ENCODE data around the gene AMER3.

Gene AMER3

DNA sequence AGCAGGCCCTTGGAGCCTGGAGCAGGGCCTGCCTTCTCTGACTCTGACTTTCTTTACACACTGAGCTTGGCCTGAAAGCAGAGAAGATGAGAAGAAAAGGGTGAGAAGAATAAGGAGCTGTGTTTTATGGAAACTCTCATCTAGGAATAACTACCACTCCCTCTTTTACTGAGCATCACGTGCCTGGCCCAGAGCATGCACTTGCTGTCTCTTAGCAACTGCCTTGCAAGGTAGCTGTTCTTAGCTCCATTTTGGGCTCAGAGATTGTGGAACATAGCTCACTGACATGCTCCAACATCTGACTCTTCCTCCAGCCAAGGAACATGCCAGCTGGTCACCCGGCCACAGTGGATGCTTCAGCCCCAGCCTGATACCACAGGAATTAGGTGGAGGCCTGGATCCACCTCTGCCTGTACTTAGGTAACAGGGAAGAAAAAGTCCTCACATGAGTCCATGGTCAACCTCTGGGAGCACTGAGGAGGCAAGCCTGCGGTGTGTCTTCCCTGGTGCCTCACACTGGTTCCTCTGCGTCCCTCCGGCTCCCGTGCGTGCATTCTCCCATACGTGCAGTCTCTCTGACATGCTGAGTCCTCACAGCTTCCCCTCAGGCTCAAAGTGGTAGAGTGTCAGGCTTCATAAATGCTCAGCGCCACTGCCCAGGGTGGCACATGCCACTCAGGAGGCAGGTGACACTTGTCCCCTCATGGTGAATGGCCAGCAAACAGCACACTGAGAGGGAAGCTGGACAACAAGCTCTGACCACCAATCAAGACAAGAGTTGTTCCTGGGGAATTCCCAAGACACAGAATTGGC, 35.7 kb downstream of the AMER3 start:
- H3K4me3 ChIP-seq (ENCODE audit: insufficient read length, low read depth) = no peak overlapping the region
- no peak overlapping the region for H3K9ac ChIP-seq (ENCODE audit: insufficient read length, low read depth)
- H3K36me3 ChIP-seq (ENCODE audit: insufficient read depth, insufficient read length, low read length) = no peaks in the 10 kb centered on the region
- no peaks in the 10 kb centered on the region for H3K9me3 ChIP-seq (ENCODE audit: insufficient read depth, low read length)
- TF ChIP-seq SUZ12 (IDR thresholded peaks at IDR 0.05; ENCODE audit: extremely low read depth, insufficient read depth, insufficient read length) = no peak
- no peak for TF ChIP-seq YY1 (IDR thresholded peaks at IDR 0.05; ENCODE audit: insufficient read depth, insufficient read length)
- no peak for TF ChIP-seq ZNF274 (IDR thresholded peaks at IDR 0.05; ENCODE audit: low read depth, low read length)
- DNase-seq (ENCODE audit: low read depth, low spot score) = no peak
- H3K27me3 ChIP-seq (ENCODE audit: insufficient read depth, insufficient read length) = no peaks in the 10 kb centered on the region
- peaks cover 6% of the 10 kb centered on the region for H3K4me1 ChIP-seq (ENCODE audit: insufficient read depth, insufficient read length)

DNA sequence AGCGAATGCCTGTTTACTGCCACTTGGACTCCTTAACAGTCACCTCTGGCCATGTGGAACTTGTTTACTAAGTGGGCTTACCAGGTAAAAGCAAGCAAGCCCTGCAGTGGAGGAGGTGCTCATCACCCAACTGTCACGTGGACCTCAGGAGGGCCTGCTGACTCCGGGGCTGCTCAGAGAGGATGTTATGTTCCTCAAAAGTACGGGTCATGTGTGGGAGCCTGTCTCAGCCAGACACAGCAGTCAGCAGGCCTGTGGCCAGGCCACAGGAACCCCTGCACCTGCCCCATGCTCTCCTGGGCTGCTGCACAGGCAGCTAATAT, 36.2 kb downstream of the AMER3 start:
- H3K9me3 ChIP-seq (ENCODE audit: insufficient read depth, low read length) = no peaks in the 10 kb centered on the region
- H3K4me3 ChIP-seq (ENCODE audit: insufficient read length, low read depth) = no peak overlapping the region
- DNase-seq (ENCODE audit: low read depth, low spot score) = no peak
- peaks cover 6% of the 10 kb centered on the region for H3K4me1 ChIP-seq (ENCODE audit: insufficient read depth, insufficient read length)
- TF ChIP-seq YY1 (IDR thresholded peaks at IDR 0.05; ENCODE audit: insufficient read depth, insufficient read length) (no peak), ZNF274 (IDR thresholded peaks at IDR 0.05; ENCODE audit: low read depth, low read length) (no peak)
- H3K27me3 ChIP-seq (ENCODE audit: insufficient read depth, insufficient read length) = no peaks in the 10 kb centered on the region
- no peak overlapping the region for H3K9ac ChIP-seq (ENCODE audit: insufficient read length, low read depth)
- H3K36me3 ChIP-seq (ENCODE audit: insufficient read depth, insufficient read length, low read length) = no peaks in the 10 kb centered on the region

DNA sequence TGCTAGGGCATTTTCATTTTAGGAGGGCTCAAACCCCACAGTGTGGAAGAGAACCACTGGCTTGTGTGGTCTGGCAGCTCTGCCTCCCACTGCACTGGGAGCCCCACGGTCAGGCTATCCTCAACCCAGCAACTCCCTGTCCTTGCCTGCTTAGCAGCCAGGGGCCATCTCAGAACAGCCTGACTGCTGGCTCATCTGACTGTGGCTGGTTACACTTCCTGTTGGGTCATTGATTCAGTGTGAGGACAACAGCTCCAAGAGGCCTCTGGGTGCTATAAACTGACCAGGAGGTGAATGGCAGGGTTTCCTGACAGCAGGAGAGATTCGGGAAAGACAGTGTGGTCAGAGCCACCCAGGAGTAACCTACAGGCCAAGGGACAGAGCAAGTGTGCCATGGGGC, 40.1 kb downstream of the AMER3 start:
- no peak for DNase-seq (ENCODE audit: low read depth, low spot score)
- Histone ChIP-seq H3K9me3 (ENCODE audit: insufficient read depth, low read length) (no peaks in the 10 kb centered on the region), H3K36me3 (ENCODE audit: insufficient read depth, insufficient read length, low read length) (no peaks in the 10 kb centered on the region), H3K4me3 (ENCODE audit: insufficient read length, low read depth) (no peak overlapping the region), H3K27me3 (ENCODE audit: insufficient read depth, insufficient read length) (peaks cover 22% of the 10 kb centered on the region), H3K4me1 (ENCODE audit: insufficient read depth, insufficient read length) (peaks cover 15% of the 10 kb centered on the region), H3K9ac (ENCODE audit: insufficient read length, low read depth) (no peak overlapping the region)
- TF ChIP-seq ZNF274 (IDR thresholded peaks at IDR 0.05; ENCODE audit: low read depth, low read length) (no peak), YY1 (IDR thresholded peaks at IDR 0.05; ENCODE audit: insufficient read depth, insufficient read length) (no peak)

DNA sequence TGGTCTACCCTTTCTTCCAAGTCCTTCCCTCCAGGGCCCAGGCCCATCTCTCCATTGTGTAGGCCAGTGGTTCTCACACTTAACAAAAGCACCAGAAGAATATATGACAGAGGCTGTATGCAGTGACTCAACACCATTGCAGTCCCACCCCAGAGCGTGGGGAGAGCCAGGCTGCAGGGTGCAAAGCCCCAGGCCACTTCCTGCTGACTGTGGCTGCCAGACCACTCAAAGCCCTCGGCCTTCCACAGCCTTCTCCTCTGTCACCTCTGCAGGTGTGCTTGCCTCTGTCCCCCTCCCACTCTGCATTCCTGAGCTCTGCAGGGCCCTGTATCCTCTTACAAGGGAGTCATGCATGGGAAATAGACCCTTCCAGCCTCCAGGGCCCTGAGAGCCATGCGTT, 41.0 kb downstream of the AMER3 start:
- no peak overlapping the region for H3K4me3 ChIP-seq (ENCODE audit: insufficient read length, low read depth)
- H3K4me1 ChIP-seq (ENCODE audit: insufficient read depth, insufficient read length) = peaks cover 15% of the 10 kb centered on the region
- H3K9me3 ChIP-seq (ENCODE audit: insufficient read depth, low read length) = no peaks in the 10 kb centered on the region
- peaks cover 23% of the 10 kb centered on the region for H3K27me3 ChIP-seq (ENCODE audit: insufficient read depth, insufficient read length)
- H3K9ac ChIP-seq (ENCODE audit: insufficient read length, low read depth) = no peak overlapping the region
- no peaks in the 10 kb centered on the region for H3K36me3 ChIP-seq (ENCODE audit: insufficient read depth, insufficient read length, low read length)
- no peak for TF ChIP-seq ZNF274 (IDR thresholded peaks at IDR 0.05; ENCODE audit: low read depth, low read length)
- TF ChIP-seq SUZ12 (IDR thresholded peaks at IDR 0.05; ENCODE audit: extremely low read depth, insufficient read depth, insufficient read length) = no peak
- TF ChIP-seq YY1 (IDR thresholded peaks at IDR 0.05; ENCODE audit: insufficient read depth, insufficient read length) = no peak
- no peak for DNase-seq (ENCODE audit: low read depth, low spot score)

DNA sequence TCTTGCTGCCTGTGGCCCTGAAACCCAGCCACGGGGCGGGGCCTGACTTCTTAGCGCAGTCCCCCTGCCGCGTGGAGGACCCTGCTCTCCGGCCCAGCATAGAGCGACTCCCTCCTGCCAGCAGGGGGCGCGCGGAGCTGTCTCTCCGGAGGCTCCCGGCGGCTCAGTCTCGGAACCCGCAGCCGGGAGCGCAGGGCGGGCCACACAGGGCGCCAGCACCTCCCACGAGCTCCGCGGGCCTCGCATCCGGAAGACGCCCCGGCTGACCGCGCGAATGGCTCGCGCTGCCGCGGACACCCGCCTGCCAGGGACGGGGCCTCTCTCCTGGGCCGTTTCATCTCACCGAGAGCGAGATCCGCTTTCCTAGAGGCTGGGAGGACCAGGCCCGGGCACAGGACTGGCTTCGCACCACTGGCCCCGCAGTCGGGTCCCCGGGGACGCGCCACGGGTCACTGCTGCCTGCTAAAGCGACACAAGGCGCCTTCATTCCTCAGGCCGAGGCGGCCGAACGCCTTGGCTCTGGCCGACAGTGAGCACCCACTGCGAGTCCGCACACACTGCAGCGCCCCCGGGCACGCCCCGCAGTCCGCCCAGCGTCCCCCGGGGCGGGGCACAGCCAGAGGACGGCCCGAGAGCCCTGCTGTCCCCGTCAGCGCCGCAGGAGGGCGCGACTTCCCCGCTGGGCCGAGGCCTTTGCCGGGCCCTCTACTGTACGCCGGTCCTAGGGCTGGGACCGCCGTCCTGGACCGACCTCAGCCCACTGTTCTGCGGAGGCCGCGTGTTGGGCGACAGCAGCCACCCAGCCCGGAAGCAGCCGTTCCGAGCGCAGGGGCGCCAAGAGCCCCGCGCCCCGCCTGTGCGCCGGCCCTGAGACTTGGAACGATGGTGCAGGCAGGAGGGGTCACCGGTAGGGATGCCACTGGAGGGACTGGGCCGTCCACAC, 42.4 kb downstream of the AMER3 start:
- Histone ChIP-seq H3K4me3 (ENCODE audit: insufficient read length, low read depth) (peak overlapping the region; percentile 77), H3K9ac (ENCODE audit: insufficient read length, low read depth) (peak overlapping the region; percentile 94)

DNA sequence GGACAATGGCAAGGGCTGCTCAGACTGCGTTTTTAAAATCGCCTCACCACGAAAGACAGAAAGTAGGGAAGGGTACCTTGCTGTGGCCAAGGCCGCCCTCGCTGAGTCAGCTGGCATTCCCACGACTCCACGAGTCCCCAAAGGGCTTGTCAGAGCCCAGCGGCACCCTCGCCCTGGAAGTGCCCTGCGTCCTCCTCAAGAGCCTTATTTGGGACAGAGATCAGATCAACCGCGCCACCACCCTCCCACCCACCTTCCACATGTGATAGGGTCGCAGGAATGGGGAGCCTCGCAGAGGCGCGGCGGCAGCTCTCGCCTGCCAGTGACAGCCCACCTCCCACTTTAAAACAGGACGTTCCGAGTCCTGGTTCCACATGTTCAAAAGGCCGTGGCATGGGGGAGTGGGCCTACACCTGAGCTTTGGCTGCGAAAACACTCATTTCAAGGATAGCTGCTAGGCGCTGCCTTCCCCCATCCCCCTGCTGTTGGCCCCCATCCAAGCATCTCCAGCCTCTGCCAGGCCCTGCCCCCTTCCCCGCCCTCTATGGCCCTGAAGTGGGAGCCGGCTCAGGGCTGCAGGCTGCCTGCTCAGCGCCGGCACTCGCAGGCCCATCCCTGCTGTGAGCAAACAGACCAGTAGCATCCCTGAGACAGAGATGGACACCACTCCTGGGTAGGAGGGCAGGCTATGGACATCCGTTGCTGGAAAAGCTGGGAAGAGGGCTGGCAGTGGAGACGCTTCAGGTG, 43.3 kb downstream of the AMER3 start:
- no peaks in the 10 kb centered on the region for H3K9me3 ChIP-seq (ENCODE audit: insufficient read depth, low read length)
- H3K4me3 ChIP-seq (ENCODE audit: insufficient read length, low read depth) = peak overlapping the region; percentile 77
- H3K36me3 ChIP-seq (ENCODE audit: insufficient read depth, insufficient read length, low read length) = no peaks in the 10 kb centered on the region
- H3K9ac ChIP-seq (ENCODE audit: insufficient read length, low read depth) = peak overlapping the region; percentile 68
- peaks cover 15% of the 10 kb centered on the region for H3K4me1 ChIP-seq (ENCODE audit: insufficient read depth, insufficient read length)
- peaks cover 23% of the 10 kb centered on the region for H3K27me3 ChIP-seq (ENCODE audit: insufficient read depth, insufficient read length)
- TF ChIP-seq YY1 (IDR thresholded peaks at IDR 0.05; ENCODE audit: insufficient read depth, insufficient read length) = no peak
- TF ChIP-seq SUZ12 (IDR thresholded peaks at IDR 0.05; ENCODE audit: extremely low read depth, insufficient read depth, insufficient read length) = no peak
- TF ChIP-seq ZNF274 (IDR thresholded peaks at IDR 0.05; ENCODE audit: low read depth, low read length) = no peak
- DNase-seq (ENCODE audit: low read depth, low spot score) = no peak

More for the DNA sequence above, 42.4 kb downstream of the AMER3 start:
- no peaks in the 10 kb centered on the region for H3K9me3 ChIP-seq (ENCODE audit: insufficient read depth, low read length)
- H3K27me3 ChIP-seq (ENCODE audit: insufficient read depth, insufficient read length) = peaks cover 23% of the 10 kb centered on the region
- no peaks in the 10 kb centered on the region for H3K36me3 ChIP-seq (ENCODE audit: insufficient read depth, insufficient read length, low read length)
- peaks cover 15% of the 10 kb centered on the region for H3K4me1 ChIP-seq (ENCODE audit: insufficient read depth, insufficient read length)
- TF ChIP-seq SUZ12 (IDR thresholded peaks at IDR 0.05; ENCODE audit: extremely low read depth, insufficient read depth, insufficient read length) (no peak), ZNF274 (IDR thresholded peaks at IDR 0.05; ENCODE audit: low read depth, low read length) (no peak), YY1 (IDR thresholded peaks at IDR 0.05; ENCODE audit: insufficient read depth, insufficient read length) (no peak)
- DNase-seq (ENCODE audit: low read depth, low spot score) = peak; percentile 80

Measured in NT2/D1 (cell line).